AML-193 (cell line): ENCODE results near the gene CCDC188.

Experiments used
- DNase-seq, 2 experiments: peaks; one replicate each; lab custom pipeline; 2025; lab: John Stamatoyannopoulos, UW

Gene CCDC188

DNA sequence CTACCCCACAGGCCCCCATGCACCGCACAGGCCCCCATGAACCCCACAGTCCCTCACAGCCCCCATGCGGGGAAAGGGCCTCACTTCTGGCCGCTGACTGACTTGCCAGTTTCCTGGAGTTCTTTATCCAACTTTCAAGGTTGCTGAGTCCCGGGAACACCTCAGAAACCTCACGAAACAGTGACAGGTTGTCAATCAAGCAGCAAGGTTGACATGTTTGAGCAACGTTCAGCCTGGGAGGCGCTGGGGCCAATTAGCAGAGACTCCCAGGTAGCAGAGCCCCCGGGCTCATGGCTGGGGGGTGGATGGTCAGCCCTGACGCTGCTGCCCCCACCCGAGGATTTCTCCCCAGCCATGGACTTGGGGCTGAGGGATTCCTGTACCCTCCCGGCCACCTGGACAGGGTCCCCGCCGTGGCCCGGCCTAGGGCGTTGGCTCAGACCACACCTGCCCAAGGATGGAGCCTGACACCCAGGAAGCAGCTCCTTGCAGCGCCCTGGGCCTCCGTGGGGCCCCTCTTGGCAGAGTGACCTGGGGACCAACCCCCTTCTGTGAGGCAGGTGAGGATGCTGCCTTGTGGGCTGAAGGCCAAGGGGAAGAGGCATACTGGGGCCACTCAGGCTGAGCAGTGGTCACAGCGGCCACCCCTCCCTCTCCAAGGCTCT lies 33.8 kb upstream of the CCDC188 start:
- DNase-seq: no peak

GRCh38 chr22:20183823-20184222 lies 33.0 kb upstream of the CCDC188 start:
- DNase-seq: no peak

DNA sequence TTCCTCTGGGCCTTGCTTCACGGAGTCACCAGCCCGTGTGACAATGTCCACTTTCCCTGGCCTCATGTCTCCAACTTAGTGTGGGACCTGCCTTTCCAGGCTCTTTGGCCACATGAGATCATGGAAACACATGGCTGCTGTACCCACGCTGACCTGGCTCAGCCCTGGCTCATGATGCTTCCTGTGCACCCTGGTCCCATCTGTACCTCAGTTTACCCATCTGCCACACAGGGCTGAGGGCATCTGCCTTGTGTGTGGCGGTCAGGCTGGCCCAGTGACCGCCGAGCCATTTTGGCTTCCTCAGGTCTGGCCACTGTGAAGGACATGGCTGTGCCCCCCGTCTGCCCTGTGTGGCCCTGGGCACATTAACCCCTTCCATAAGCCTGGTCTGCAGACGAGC lies 32.2 kb upstream of the CCDC188 start:
- DNase-seq: no peak

GRCh38 chr22:20182365-20182764 lies 31.5 kb upstream of the CCDC188 start:
- no peak for DNase-seq

DNA sequence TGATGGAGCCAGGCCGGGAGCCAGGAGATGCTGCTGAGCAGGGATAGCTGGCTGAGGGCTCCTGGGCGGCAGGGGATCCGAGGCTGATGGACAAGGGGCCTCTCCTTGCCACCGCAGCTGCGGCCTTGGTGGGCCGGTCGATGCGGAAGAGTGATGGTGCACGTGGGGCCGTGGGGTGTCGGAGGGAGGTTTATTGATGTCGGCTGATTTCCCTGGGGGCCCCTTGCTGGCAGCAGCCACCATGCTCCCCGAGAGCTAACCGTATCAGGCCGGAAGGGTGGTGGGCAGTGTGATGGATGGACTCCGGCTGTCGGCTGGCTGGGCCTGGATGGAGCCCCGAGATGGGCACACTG lies 31.0 kb upstream of the CCDC188 start:
- DNase-seq: no peak

- DNase-seq: no peak
Observed at GRCh38 chr22:20181194-20181883, 30.5 kb upstream of the CCDC188 start.

DNA sequence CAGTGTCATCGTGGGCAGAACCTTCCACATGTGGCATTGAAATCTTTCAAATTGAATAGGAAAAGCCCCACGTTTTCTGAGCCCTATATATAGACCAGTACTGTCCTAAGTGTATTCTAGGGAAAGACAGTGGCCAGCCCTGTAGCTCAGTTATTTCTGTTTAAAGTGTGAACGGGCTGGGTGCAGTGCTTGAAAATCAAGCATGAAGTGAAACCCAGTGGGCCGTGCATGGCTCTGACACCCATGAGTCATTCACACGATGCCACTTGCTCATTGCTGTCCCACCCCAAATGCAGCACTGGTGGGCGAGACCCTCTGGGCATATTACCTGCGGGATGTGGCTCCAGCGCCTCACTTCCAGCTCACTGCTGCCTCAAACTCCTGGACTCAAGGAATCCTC lies 29.8 kb upstream of the CCDC188 start:
- DNase-seq: no peak

DNA sequence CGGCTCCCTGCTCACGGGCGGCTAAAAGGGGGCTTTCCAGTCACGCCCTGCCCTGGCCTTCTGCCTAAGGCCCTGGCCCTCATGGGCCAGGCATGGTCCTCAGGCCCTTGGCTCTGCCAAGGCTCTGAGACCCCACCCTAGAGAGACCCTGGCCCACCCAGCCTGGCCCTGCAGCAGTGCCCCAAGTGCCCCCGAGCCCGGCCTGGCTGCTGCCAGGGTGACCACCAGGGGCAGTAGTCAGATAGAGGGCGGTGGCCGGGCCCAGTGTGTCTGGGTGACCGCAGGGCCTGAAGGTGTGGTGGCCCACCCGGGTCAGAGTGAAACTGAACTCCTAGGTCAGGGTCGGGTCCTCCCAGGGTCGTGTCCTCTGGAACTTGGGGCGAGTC lies 29.4 kb upstream of the CCDC188 start:
- DNase-seq: no peak

DNA sequence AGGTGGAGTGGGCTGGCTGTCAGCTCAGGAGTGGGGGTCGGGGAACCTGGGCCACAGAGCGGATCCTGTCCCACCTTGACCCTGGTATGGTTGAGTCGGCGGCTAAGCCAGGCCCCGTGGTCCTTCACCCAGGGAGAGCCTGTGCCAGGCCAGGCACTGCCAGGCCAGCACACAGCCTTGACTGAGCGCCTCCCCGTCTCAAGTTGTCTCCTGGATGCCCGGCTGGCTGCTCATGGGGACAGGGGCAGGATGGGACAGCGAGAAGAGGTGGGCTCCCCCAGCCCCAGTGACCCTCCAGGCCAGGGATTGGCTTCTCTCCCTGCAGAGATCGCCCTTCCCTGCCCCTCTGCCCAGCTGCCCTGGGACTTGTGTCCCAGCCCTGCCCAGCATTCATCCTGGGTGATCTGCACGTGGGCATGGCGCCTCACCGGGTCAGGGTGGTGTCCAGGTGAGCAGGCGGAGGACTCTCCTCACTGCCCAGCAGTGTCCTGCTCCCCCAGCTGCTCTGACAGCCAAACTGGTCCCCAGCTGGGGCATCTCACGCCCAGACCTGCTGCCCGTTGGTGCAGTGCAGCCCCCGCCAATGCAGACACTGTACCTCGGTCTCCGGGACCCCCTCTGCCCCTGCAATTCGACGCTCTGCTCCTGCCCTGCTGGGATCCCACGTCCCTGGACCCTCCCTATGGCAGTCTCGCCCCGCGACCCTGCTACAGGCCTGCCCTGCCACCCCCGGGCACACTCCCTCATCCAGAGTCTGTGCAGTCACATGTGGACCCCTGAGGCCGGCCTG lies 28.8 kb upstream of the CCDC188 start:
- no peak for DNase-seq

DNA sequence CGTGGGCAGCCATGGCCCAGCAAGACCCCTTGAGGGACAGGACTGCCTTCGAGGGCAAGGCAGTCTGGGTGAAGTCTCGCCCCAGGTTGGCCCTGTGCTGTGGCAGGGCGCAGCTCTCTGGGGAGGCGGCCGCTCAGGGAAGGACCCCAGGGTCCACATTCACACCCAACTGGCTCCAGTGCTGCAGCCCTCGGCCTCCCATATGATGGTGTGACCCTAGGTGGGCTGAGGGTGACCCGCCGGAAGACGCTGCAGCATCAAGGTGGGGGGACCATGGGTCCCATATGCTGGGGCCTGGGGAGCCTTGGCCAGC lies 28.0 kb upstream of the CCDC188 start:
- no peak for DNase-seq

DNA sequence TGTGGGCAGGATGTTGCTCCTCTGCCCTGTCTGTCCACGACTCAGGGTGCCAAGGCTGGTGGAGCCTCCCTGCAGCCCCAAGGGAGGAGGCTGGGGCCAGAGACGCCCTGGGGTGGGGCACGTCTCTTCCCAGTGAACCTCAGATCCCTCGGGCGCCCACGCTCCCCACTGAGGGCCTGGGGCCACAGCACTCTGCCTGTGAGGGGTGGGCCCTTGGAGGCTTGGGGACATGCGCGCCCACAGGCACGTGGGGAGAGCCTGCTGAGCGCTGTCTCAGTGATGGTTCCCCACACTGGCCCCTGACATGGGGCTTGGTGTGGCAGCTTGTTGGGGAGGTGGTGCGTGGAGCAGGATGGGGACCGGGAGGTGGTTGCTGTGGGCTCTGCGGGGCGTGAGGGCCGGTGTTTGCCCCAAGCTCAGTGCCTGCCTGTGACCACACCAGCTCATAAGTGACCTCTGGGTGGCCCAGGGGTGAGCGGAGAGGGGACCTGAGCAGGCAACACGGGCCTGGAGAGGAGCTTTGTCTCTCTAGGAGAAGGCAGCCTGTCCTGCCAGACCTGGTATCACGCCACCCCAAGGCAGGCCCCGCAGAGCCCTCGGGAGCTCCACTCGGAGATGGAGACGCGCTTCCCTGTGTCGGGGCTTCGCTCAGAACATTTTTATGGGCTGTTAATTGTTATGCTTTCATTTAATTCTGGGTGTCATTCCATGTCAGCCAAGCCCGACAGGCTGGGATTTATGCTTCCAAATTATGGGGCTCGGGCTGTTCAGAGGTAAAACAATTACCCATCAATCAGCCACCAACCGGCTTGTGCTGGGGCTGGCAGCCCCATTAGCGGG lies 27.4 kb upstream of the CCDC188 start:
- no peak for DNase-seq

DNA sequence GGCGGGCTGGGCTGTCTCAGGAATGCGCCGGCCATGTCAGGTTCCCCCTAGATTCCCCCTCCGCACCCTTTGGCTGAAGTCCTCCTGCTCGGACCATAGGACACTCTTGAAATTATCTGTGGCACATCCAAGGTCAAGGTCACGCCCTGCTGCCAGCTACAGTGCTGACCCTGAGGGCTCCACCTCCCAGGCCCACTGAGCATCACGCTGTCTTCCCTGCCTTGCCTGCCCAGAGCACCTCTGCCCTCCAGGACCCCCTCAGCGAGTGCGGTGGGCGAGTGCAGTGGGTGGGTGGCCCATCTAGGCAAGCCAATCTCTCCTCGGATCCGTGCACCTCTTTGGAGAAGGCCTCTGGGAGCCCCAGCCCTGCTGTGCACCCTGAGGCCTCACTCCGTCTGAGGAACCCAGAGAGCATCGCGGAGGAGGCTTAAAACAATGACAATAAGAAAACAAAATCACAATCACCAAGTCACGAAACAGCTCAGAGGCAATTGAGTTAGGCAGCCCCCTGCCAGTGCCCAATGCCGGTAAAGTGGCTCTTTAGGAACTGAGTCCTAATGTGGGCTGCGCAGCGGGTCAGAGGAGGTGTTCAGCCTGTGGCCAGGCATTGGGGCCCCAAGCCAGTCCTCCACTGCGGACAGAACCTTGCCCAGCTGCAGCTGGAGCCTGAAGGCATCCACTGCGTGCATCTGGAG lies 26.5 kb upstream of the CCDC188 start:
- DNase-seq: no peak

GRCh38 chr22:20176421-20177085 lies 25.7 kb upstream of the CCDC188 start:
- no peak for DNase-seq

DNA sequence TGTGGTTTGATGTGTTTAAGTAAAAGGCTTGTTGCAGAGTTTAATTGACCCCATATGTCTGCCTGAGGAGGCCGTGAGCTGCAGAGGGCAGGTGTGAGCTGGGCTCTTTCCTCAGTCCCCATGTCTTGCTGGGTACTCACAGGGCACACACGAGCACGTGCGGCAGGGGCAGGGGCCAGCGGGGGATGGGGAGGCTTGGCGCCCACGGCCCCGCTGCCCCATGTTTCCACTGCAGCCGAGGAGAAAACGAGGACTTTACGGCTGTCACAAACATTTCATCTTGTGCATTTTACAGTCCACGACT lies 24.7 kb upstream of the CCDC188 start:
- DNase-seq: no peak

GRCh38 chr22:20174785-20175596 lies 24.1 kb upstream of the CCDC188 start:
- no peak for DNase-seq

DNA sequence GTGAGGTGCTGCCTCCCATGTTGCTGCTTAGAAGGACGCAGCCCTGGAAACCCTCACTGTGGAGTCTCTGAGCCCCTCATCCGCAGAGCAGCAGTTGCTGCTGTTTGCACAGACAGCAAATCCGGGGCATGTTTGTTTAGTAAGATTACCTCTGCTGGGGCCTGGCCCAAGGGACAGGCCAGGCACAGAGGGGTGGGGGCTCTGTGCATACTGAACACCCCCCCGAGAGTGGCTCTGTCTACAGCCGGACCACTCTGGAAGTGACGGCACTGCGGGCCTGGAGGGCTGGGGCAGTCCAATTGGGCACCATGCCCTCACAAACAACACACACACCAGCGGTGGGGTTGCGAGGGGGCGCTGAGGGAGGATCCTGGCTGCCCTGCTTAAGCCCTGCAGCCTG lies 22.9 kb upstream of the CCDC188 start:
- DNase-seq: no peak

GRCh38 chr22:20173246-20173645 lies 22.4 kb upstream of the CCDC188 start:
- DNase-seq: no peak

- DNase-seq: no peak
Observed at GRCh38 chr22:20172141-20172613, 21.3 kb upstream of the CCDC188 start.

- no peak for DNase-seq
Observed at GRCh38 chr22:20171288-20172140, 20.7 kb upstream of the CCDC188 start.

GRCh38 chr22:20170170-20170569 lies 19.3 kb upstream of the CCDC188 start:
- DNase-seq: no peak
